Sigmoid colon (tissue), 4 donors: ENCODE measurements around the gene PTF1A.

ENCODE experiments used
- EP300 ChIP-seq, 4 donors: sonication (generic); formaldehyde crosslinking; IDR thresholded peaks; one replicate each; pipeline ENCODE4 v1.6.1; 2017; ENCODE audit warnings: antibody characterized with exemption in 4 of 4
- POLR2A ChIP-seq, 2 donors: fragments of 450-650 bp; IDR thresholded peaks; one replicate each; pipeline ENCODE4 v1.6.1; 2016; ENCODE audit warnings: antibody characterized with exemption in 2 of 2, mild to moderate bottlenecking in 2 of 2, moderate library complexity in 2 of 2
- POLR2AphosphoS5 ChIP-seq, 4 donors: sonication (generic); formaldehyde crosslinking; IDR thresholded peaks; one replicate each; pipeline ENCODE4 v1.6.1; 2017; ENCODE audit warnings: antibody characterized with exemption in 4 of 4
- TF ChIP-seq, protein P1 (sequence below), 4 experiments: fragments of 450-650 bp in 3 of 4; fragments of 200-600 bp in 1 of 4; IDR thresholded peaks; one replicate each; pipeline ENCODE4 v1.5.1; 2016 to 2019; ENCODE audit warnings: antibody characterized with exemption in 4 of 4, mild to moderate bottlenecking in 3 of 4, moderate library complexity in 2 of 4

DNA sequence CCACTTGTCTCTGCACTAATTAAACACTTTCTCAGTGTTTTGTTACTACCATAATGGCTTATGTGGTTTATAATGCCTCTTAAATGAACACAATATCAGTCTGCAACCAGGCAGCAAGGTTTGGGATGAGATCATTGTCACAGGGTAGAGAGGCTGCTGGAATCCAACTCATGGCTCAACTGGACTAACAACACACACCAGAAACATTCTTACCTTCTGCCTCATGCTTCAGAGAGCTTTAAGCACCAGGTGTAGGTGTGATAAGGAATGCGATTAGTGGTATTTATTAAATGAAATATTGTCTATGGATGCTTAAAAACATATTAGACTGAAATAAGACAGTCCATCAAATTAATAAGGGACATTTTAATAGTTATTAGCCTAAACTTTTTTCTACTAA lies 25.4 kb downstream of the PTF1A start:
- TF ChIP-seq EP300 (IDR thresholded peaks at IDR 0.05) (no peak), POLR2A (IDR thresholded peaks at IDR 0.05) (no peak), POLR2AphosphoS5 (IDR thresholded peaks at IDR 0.05) (no peak)
- TF ChIP-seq, protein P1, sequence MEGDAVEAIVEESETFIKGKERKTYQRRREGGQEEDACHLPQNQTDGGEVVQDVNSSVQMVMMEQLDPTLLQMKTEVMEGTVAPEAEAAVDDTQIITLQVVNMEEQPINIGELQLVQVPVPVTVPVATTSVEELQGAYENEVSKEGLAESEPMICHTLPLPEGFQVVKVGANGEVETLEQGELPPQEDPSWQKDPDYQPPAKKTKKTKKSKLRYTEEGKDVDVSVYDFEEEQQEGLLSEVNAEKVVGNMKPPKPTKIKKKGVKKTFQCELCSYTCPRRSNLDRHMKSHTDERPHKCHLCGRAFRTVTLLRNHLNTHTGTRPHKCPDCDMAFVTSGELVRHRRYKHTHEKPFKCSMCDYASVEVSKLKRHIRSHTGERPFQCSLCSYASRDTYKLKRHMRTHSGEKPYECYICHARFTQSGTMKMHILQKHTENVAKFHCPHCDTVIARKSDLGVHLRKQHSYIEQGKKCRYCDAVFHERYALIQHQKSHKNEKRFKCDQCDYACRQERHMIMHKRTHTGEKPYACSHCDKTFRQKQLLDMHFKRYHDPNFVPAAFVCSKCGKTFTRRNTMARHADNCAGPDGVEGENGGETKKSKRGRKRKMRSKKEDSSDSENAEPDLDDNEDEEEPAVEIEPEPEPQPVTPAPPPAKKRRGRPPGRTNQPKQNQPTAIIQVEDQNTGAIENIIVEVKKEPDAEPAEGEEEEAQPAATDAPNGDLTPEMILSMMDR (IDR thresholded peaks at IDR 0.05): no peak
